HL-60/S4 treated with retinoic acid at 250 ng/mL for 4 days and 3 days (cell line): Measurements from ENCODE around the gene CXXC4.

Experiments used
- in situ Hi-C: fragments of 300-500 bp; cut with MboI; formaldehyde crosslinking; loops from 2 replicates; pipeline ENCODE4 v1.7.0; 2022; ENCODE audit warnings: low sequenced_read_pairs

Gene CXXC4

DNA sequence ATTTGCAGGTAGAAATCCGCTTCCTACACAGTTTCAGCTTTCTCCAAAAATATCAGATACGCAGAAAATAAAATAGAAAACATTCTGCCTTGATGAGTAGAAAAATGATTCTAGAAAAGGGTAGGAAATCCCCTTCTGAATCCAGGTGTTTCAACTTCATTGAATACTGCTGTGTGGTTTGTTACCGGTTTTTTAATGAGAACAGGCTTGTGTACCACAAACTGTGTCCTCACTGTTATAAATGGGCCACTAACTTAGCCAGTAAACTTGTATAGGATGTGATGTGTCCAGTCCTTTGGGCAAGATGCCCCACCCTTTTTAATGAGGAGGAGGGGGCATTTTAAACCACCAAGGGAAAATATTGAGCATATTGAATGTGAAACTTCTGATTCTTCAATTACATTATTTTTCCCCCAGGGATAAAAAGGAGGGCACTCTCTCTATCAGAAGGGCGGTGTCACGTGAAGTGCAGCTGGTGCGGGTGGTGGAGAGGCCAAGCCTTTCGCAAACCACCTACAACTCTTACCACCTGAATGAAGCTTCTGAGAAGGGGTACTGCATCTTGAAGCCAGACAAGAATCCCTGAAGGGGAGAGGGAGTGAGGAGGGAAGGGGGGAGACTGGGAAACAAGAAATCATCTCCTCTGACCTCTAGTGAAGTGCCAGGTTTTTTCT, 4.5 kb downstream of the CXXC4 start:
- in situ Hi-C loops = no loop called here

DNA sequence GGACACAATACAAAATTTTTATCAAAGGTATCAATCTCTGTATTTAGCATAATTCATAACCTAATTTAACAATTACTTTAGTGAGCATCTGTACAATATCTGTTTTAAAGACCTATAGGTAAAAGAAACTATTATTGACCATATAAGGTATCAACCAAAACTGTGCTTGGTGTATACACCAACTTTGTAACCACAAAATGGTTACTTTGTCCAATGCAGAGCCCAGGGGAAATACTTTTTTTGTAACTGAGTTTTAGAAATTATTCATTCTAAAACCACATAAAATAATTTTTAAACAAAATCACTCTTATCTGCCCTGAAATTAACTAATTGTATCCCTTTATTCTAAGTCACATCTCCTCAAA, 5.0 kb downstream of the CXXC4 start:
- in situ Hi-C loops = no loop called here

- in situ Hi-C loops = no loop called here
These were observed 6.5 kb downstream of the CXXC4 start for GRCh38 chr4:104488151-104488550.

DNA sequence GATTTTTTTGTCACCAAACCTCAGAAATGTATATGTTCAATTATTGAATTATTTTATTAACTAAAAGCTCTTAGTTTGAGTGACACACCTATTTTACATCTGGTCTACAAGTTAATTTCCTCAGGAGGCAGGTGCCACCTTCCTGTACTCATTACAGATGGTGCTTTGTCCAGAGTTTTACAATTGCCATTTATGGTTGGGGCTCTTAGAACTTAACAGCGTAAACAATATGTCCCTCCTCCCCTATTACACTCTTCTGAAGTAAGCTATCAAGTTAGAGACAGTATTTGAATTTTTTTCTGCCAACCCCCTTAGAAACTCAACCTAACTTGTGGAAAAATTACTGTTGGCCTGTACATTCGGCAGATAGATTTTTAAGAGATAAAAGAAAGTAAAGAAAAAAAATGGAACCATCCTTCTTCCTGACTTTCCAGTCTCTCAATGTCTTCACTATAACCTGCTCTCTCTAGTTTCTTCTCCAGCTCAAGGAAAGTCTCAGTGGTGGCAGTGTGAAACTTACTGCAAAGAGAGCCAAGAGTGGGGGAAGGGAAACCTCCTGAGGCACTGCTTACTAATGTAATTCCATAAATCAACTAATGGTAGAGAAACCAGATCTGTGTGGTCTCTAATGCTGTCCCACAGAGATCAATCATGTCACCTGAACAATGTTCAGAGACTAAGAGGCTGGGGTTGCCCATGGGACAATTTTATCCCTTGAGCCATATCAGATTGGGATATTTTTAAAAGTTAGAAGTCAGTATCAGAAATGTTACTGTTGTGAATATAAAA, 7.8 kb downstream of the CXXC4 start:
- in situ Hi-C loops = no loop called here

- in situ Hi-C loops = no loop called here
These were observed 19.0 kb downstream of the CXXC4 start for GRCh38 chr4:104475652-104476051.

DNA sequence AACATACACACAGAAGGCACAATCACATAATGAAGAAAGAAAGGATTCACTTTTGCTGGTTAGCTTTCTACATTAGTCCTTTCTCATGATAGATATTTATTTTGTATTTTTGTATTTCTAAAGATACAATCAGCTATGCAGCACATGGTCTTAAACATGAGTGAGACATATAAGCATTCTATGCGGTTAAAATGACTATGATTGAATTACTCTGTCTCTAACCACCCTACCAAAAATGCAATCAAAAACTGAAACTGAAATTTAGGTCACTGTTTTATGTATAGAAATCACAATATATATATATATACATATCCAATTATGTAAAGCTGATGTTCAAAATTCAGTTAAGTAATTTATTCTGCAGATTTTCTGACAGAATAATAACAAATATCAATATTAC, 21.9 kb downstream of the CXXC4 start:
- in situ Hi-C loops = no loop called here

- in situ Hi-C loops = no loop called here
These were observed 23.9 kb downstream of the CXXC4 start for GRCh38 chr4:104470770-104471169.

- in situ Hi-C loops = no loop called here
These were observed 24.9 kb downstream of the CXXC4 start for GRCh38 chr4:104469794-104470193.

- in situ Hi-C loops = no loop called here
These were observed 29.1 kb downstream of the CXXC4 start for GRCh38 chr4:104465619-104466018.

DNA sequence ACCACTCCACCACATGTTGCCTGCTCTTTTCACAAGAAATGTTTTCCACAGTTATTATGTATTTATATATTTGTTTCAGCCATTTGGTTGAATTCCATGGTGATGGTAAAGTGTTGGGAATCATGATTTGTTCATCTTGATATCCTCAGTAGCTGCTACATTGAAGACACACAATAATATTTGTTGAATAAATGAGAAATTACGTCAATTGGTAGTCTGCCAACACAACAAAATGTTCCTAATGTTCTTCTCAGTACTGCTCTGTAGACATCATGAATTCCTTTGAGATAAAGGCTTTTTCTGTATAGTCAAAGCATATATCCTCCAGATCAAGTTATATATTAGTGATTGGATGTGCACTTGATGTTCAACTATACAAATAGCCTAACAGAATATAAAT, 29.5 kb downstream of the CXXC4 start:
- in situ Hi-C loops = no loop called here

DNA sequence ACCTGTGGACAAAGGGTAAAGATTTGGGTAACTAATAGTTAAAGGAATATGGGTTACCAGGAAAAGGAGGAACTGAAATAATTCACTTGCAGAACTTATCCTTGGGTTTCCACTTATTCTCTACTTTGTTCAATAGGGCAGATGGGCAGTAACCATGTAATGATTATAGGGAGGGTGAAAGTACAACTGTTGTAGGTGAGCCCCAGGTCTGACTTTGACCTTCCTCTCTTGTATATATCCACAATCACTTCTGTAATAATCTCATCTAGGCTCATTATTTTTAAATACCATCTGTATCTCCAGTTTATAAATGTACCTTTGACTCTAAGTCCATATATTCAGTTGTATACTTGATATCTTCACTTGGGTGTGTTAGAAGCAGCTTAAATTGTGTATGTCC, 32.1 kb downstream of the CXXC4 start:
- in situ Hi-C loops = no loop called here

- in situ Hi-C loops = no loop called here
These were observed 37.2 kb downstream of the CXXC4 start for GRCh38 chr4:104457308-104457981.

DNA sequence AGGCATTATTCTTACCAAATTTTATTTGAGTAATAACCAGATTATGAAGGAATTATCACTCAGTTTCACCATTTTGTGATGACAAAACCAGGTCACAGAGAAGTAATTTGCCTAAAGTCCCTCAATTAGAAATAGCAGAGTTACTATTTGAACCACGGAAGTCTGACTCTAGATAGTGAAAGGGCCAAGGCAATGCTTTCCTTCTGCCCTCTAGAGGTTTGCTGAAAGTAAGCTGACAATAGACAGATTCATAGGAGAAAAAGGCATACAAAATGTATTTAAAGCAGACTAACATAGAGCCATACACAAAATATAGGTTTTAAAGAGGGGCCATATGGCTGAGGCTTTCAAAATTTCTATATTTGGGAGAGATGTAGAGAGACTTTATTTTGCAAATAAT, 43.1 kb downstream of the CXXC4 start:
- in situ Hi-C loops = no loop called here

GRCh38 chr4:104449537-104449936, 45.2 kb downstream of the CXXC4 start:
- in situ Hi-C loops = no loop called here

GRCh38 chr4:104447294-104447693, 47.4 kb downstream of the CXXC4 start:
- in situ Hi-C loops = no loop called here

GRCh38 chr4:104446431-104447278, 48.0 kb downstream of the CXXC4 start:
- in situ Hi-C loops = no loop called here

DNA sequence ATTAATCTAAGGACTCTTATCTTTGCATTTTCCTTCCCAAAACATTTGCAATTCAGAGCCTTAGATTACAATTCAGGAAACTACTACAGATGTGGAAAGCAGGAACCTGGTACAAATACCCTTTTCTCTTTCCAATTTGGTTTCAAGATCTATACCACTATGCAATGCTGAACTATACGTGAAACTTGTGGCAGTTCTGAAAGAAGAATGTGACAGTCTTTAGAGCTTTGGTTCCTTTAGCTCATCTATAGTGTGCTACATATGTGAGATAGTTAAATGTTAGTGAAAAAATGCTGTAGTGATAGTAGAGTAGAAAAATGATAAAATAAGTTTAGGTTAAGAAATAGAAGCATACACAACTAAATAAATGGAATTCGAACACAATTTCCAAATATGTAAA, 50.0 kb downstream of the CXXC4 start:
- in situ Hi-C loops = no loop called here

DNA sequence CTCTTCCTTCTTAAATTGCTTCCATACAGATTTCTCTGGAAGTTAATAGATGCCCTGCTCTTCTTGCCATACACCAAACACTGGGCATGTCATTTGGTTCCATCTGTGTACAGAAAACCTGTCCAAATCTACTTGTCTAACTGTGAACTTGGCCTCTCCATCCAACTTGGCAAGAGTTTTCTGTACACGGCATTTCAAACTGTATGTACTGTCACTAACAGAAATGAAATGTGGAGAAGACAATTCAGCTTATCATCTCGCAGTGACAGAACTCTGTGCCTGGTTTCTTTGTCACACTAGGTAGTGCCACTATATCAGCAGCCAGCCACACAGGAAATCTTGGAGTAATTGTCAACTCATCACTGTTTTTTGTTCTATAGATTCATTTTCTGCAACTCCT, 58.2 kb downstream of the CXXC4 start:
- in situ Hi-C loops = no loop called here

- in situ Hi-C loops = no loop called here
These were observed 65.4 kb downstream of the CXXC4 start for GRCh38 chr4:104429150-104429741.

GRCh38 chr4:104425948-104426347, 68.7 kb downstream of the CXXC4 start:
- in situ Hi-C loops = no loop called here

GRCh38 chr4:104424989-104425388, 69.7 kb downstream of the CXXC4 start:
- in situ Hi-C loops = no loop called here
